ENCODE measurements around the gene DNAJC5G. TPM values are rescaled to one million over a fixed set of nuclear protein-coding genes. Genes with fewer than 3 reads are reported as not detected.

The DNAJC5G gene
- polyA plus RNA-seq, 1 of the 3 experiments (the other 2 are of a cell fraction), result 0.18 TPM

- TF ChIP-seq IRF3 (IDR thresholded peaks at IDR 0.05; ENCODE audit: low read depth, low read length) (no peak), TCF12 (IDR thresholded peaks at IDR 0.05) (no peak), CHD2 (IDR thresholded peaks at IDR 0.05; ENCODE audit: low read length, partially characterized antibody) (no peak), SIN3A (IDR thresholded peaks at IDR 0.05; ENCODE audit: borderline replicate concordance, low read depth, low read length) (no peak), NRF1 (IDR thresholded peaks at IDR 0.05; ENCODE audit: low read depth, low read length) (no peak)
- TF ChIP-seq, protein P1, sequence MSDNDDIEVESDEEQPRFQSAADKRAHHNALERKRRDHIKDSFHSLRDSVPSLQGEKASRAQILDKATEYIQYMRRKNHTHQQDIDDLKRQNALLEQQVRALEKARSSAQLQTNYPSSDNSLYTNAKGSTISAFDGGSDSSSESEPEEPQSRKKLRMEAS (IDR thresholded peaks at IDR 0.05; ENCODE audit: low read depth), result no peak
Measured at GRCh38 chr2:27313882-27314645, 38.8 kb downstream of the DNAJC5G start (continued).

GRCh38 chr2:27314709-27315108 is 39.5 kb downstream of the DNAJC5G start:
- no peaks in the 10 kb centered on the region for H3K27me3 ChIP-seq (ENCODE audit: insufficient read depth)
- no peak for DNase-seq
- H3K36me3 ChIP-seq (replicated peaks in 1 of 2; ENCODE audit: control insufficient read depth in 1 of 2, insufficient read depth in 2 of 2, low read length in 1 of 2), result peaks cover 5 to 19% of the 10 kb centered on the region in 2 experiments
- WGBS (ENCODE audit: low lambda C conversion rate), result 92% methylated on average over 8 of the region's 9 CpGs
- ChIA-PET POLR2A (interaction anchor here (0.6 to 1.8 kb wide), 3 partner anchors 8 to 36 kb away, joined by 3 to 11 read pairs (median 6); partner anchors contain the start of gene MPV17), CTCF (interaction anchor here (1.3 to 5.2 kb wide), 4 partner anchors 10 to 216 kb away, joined by 3 to 43 read pairs (median 6); no protein-coding TSS in a partner anchor)
- H4K20me1 ChIP-seq (ENCODE audit: insufficient read depth), result no peaks in the 10 kb centered on the region
- H3F3A ChIP-seq (replicated peaks; ENCODE audit: insufficient read depth), result no peaks in the 10 kb centered on the region
- no peak overlapping the region for H3K4me3 ChIP-seq (ENCODE audit: low read depth in 2 of 2, low read length in 1 of 2)
- H3K4me1 ChIP-seq (ENCODE audit: control insufficient read depth in 1 of 2, insufficient read depth in 2 of 2, low read depth in 1 of 2, low read length in 1 of 2), result peaks cover 0 to 10% of the 10 kb centered on the region in 2 experiments; a peak in 1 of 4 replicates
- no peak for TF ChIP-seq GABPA (IDR thresholded peaks at IDR 0.05; ENCODE audit: low read depth)
- TF ChIP-seq FOXJ3 (CRISPR knock-in tag; IDR thresholded peaks at IDR 0.05), result no peak
- no peak for TF ChIP-seq GATA2 (CRISPR knock-in tag; IDR thresholded peaks at IDR 0.05)
- no peak for TF ChIP-seq RXRA (IDR thresholded peaks at IDR 0.05; ENCODE audit: borderline replicate concordance, low read depth)
- TF ChIP-seq SIN3A (IDR thresholded peaks at IDR 0.05; ENCODE audit: borderline replicate concordance, low read depth, low read length), result no peak
- no peak for TF ChIP-seq MEF2A (IDR thresholded peaks at IDR 0.05; ENCODE audit: borderline replicate concordance, low read depth)
- TF ChIP-seq MXI1 (IDR thresholded peaks at IDR 0.05; ENCODE audit: low read depth, low read length), result no peak
- no peak for TF ChIP-seq SMC3 (IDR thresholded peaks at IDR 0.05; ENCODE audit: low read depth, low read length)
- H3K9ac ChIP-seq, result no peak overlapping the region
- no peaks in the 10 kb centered on the region for H3K9me2 ChIP-seq
- H3K27ac ChIP-seq (ENCODE audit: low read depth in 2 of 2, low read length in 1 of 2), result no peak overlapping the region
- no peak overlapping the region for H3K4me2 ChIP-seq
- H3K79me2 ChIP-seq (ENCODE audit: insufficient read depth), result peaks cover 8% of the 10 kb centered on the region; the same call in 1 of the 2 replicates
- no peaks in the 10 kb centered on the region for H3K9me3 ChIP-seq
- H2AFZ ChIP-seq (ENCODE audit: low read depth), result no peak overlapping the region

DNA sequence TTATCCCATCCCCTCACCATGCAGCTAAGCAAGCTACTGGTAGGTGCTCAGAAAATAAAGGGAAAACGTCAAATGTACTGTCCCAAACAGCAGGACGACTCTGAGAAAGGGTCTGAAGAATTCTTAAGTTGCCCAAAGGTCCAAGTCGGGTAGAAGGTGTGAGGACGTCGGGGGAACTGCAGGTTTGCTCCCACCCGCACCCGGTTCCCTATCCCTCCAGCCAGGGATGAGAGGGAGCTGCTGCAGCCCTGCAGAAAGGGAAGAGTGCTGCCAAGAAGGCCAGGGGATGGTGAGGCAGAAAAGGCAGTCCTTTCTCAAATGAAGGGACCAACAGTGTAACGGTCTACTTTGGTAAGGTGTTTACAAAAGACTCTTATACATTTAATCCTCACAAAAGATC is 39.9 kb downstream of the DNAJC5G start:
- POLR2A ChIA-PET, result interaction anchor here (0.6 to 1.8 kb wide), 3 partner anchors 8 to 35 kb away, joined by 3 to 11 read pairs (median 6); partner anchors contain the start of gene MPV17
- no peak for DNase-seq
- H3K4me1 ChIP-seq (ENCODE audit: control insufficient read depth in 1 of 2, insufficient read depth in 2 of 2, low read depth in 1 of 2, low read length in 1 of 2), result peaks cover 0 to 10% of the 10 kb centered on the region in 2 experiments; a peak in 1 of 4 replicates
- TF ChIP-seq RFX5 (IDR thresholded peaks at IDR 0.05; ENCODE audit: low read length) (no peak), RXRA (IDR thresholded peaks at IDR 0.05; ENCODE audit: borderline replicate concordance, low read depth) (no peak), TEAD4 (IDR thresholded peaks at IDR 0.05; ENCODE audit: borderline replicate concordance, insufficient read depth) (no peak), POLR2AphosphoS5 (IDR thresholded peaks at IDR 0.05; ENCODE audit: low read depth, low read length) (no peak), IRF3 (IDR thresholded peaks at IDR 0.05; ENCODE audit: low read depth, low read length) (no peak), RCOR1 (IDR thresholded peaks at IDR 0.05; ENCODE audit: low read length) (no peak), ELF1 (IDR thresholded peaks at IDR 0.05) (no peak), GABPA (IDR thresholded peaks at IDR 0.05; ENCODE audit: low read depth) (no peak), EP300 (IDR thresholded peaks at IDR 0.05; ENCODE audit: borderline replicate concordance in 1 of 2, low read depth in 1 of 2, low read length in 1 of 2) (no peak)
- TF ChIP-seq, protein P2, sequence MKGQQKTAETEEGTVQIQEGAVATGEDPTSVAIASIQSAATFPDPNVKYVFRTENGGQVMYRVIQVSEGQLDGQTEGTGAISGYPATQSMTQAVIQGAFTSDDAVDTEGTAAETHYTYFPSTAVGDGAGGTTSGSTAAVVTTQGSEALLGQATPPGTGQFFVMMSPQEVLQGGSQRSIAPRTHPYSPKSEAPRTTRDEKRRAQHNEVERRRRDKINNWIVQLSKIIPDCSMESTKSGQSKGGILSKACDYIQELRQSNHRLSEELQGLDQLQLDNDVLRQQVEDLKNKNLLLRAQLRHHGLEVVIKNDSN (IDR thresholded peaks at IDR 0.05; ENCODE audit: borderline replicate concordance, low read depth), result no peak
- TF ChIP-seq, protein P1 (IDR thresholded peaks at IDR 0.05; ENCODE audit: low read depth), result no peak

More for the DNA sequence above, 39.9 kb downstream of the DNAJC5G start:
- Histone ChIP-seq H2AFZ (ENCODE audit: low read depth) (no peak overlapping the region), H3K27me3 (ENCODE audit: insufficient read depth) (no peaks in the 10 kb centered on the region), H3K4me3 (ENCODE audit: low read depth in 2 of 2, low read length in 1 of 2) (no peak overlapping the region), H3K27ac (ENCODE audit: low read depth in 2 of 2, low read length in 1 of 2) (no peak overlapping the region), H3K9me2 (no peaks in the 10 kb centered on the region), H3K4me2 (no peak overlapping the region), H3K36me3 (replicated peaks in 1 of 2; ENCODE audit: control insufficient read depth in 1 of 2, insufficient read depth in 2 of 2, low read length in 1 of 2) (peaks cover 5 to 19% of the 10 kb centered on the region in 2 experiments), H4K20me1 (ENCODE audit: insufficient read depth) (no peaks in the 10 kb centered on the region), H3K79me2 (ENCODE audit: insufficient read depth) (peaks cover 12% of the 10 kb centered on the region; the same call in 1 of the 2 replicates), H3F3A (replicated peaks; ENCODE audit: insufficient read depth) (no peaks in the 10 kb centered on the region), H3K9me3 (no peaks in the 10 kb centered on the region), H3K9ac (no peak overlapping the region)
- 91% methylated on average over 8 of the region's 8 CpGs for WGBS (ENCODE audit: low lambda C conversion rate)
- CTCF ChIA-PET, result interaction anchor here (1.3 to 5.2 kb wide), 4 partner anchors 11 to 216 kb away, joined by 3 to 43 read pairs (median 6); no protein-coding TSS in a partner anchor
